GM12878 (cell line): ENCODE results near the gene PLPP7. TPM values are rescaled to one million over a fixed set of nuclear protein-coding genes. Genes with fewer than 3 reads are reported as not detected.

Experiments
- ATAC-seq: fragments of 200-7000 bp; cut with Tn5 transposase; 3 replicates; pipeline ENCODE4 v1.9.1; 2020; ENCODE audit warnings: mild to moderate bottlenecking, moderate library complexity
- BruUV-seq: library from RNA; stranded (reverse); fragments of 400-500 nt; replicated peaks from 2 replicates; lab custom pipeline; 2021; lab: Mats Ljungman, UMichigan
- CTCF ChIA-PET: fragments of 300-600 bp; sonication (Branson Sonifier 250); formaldehyde crosslinking; extraction: SDS; loops from one replicate; lab custom pipeline; 2021; ENCODE audit warnings: inconsistent platforms; lab: Yijun Ruan, JAX
- POLR2A ChIA-PET: fragments of 350-600 bp; formaldehyde crosslinking; extraction: SDS; loops from one replicate; lab custom pipeline; 2021; ENCODE audit warnings: inconsistent platforms; lab: Charles Lee
- RAD21 ChIA-PET: fragments of 300-600 bp; sonication (Branson Sonifier 250); formaldehyde crosslinking; loops from one replicate; lab custom pipeline; 2023; ENCODE audit warnings: antibody characterized with exemption; ENCODE audit not compliant: unreplicated experiment; lab: Charles Lee
- SMC1A ChIA-PET: fragments of 300-600 bp; sonication (Branson Sonifier 250); formaldehyde crosslinking; loops from one replicate; lab custom pipeline; 2023; ENCODE audit not compliant: unreplicated experiment, uncharacterized antibody; lab: Charles Lee
- DNase-seq: peaks from one replicate; pipeline ENCODE4 v3.0.0-alpha.2; 2011; ENCODE audit warnings: low read depth, low spot score
- FAIRE-seq: peaks from 3 replicates; lab custom pipeline; 2011; peaks lifted over from hg19 to GRCh38; lab: Jason Lieb, UNC
- H2AFZ ChIP-seq: 2 replicates; pipeline ENCODE4 v1.6.0; 2011; ENCODE audit warnings: low read depth, low read length, control low read depth; ENCODE audit not compliant: control insufficient read depth
- H3K27ac ChIP-seq: 2 replicates; pipeline ENCODE4 v1.5.1; 2011; ENCODE audit warnings: control low read depth; ENCODE audit not compliant: control insufficient read depth, insufficient read depth
- H3K27me3 ChIP-seq, 2 experiments: replicated peaks in 1 of 2; 2 replicates each; pipeline versions ENCODE4 v1.6.0 to v1.6.1; 2011; ENCODE audit warnings: low read length in 1 of 2; ENCODE audit not compliant: control insufficient read depth in 2 of 2, insufficient read depth in 2 of 2
- H3K36me3 ChIP-seq, 2 experiments: 2 replicates each; pipeline ENCODE4 v1.5.1; 2011; ENCODE audit warnings: low read length in 1 of 2; ENCODE audit not compliant: control insufficient read depth in 2 of 2, insufficient read depth in 2 of 2
- H3K4me1 ChIP-seq: 2 replicates; pipeline ENCODE4 v1.6.1; 2011; ENCODE audit warnings: mild to moderate bottlenecking, low read length, moderate library complexity, mixed read lengths; ENCODE audit not compliant: control insufficient read depth, insufficient read depth
- H3K4me2 ChIP-seq: 2 replicates; pipeline ENCODE4 v1.6.0; 2011; ENCODE audit warnings: control low read depth; ENCODE audit not compliant: control insufficient read depth, insufficient read depth
- H3K4me3 ChIP-seq: fragments of 200-600 bp; sonication (generic); 2 replicates; pipeline ENCODE4 v1.5.1; 2016
- H3K79me2 ChIP-seq: 2 replicates; pipeline ENCODE4 v1.6.0; 2011; ENCODE audit warnings: low read length; ENCODE audit not compliant: control insufficient read depth, insufficient read depth
- H3K9ac ChIP-seq: 2 replicates; pipeline ENCODE4 v1.8.0; 2011; ENCODE audit warnings: low read length, control low read depth, mixed read lengths; ENCODE audit not compliant: control insufficient read depth, insufficient read depth
- H3K9me3 ChIP-seq: replicated peaks from 3 replicates; pipeline ENCODE4 v1.5.1; 2011; ENCODE audit warnings: mild to moderate bottlenecking, low read length; ENCODE audit not compliant: control insufficient read depth, insufficient read depth
- H4K20me1 ChIP-seq: 2 replicates; pipeline ENCODE4 v1.6.0; 2011; ENCODE audit not compliant: control insufficient read depth, insufficient read depth
- BRCA1 ChIP-seq: IDR thresholded peaks from 2 replicates; pipeline ENCODE4 v1.6.1; 2011; ENCODE audit warnings: low read depth, low read length, improper control_type of control experiment
- IRF3 ChIP-seq: fragments of 450-650 bp; IDR thresholded peaks from 2 replicates; pipeline ENCODE4 v1.6.1; 2014; ENCODE audit warnings: mild to moderate bottlenecking
- KDM1A ChIP-seq: fragments of 200-600 bp; sonication (generic); IDR thresholded peaks from 2 replicates; pipeline ENCODE4 v1.6.1; 2016; ENCODE audit warnings: borderline replicate concordance
- MEF2A ChIP-seq: IDR thresholded peaks from 2 replicates; pipeline ENCODE4 v1.6.1; 2011; ENCODE audit warnings: low read depth, mild to moderate bottlenecking, low read length, moderate library complexity; ENCODE audit not compliant: insufficient read depth
- PKNOX1 ChIP-seq: fragments of 450-650 bp; IDR thresholded peaks from 2 replicates; pipeline ENCODE4 v1.6.1; 2016; ENCODE audit warnings: mild to moderate bottlenecking
- TCF7 ChIP-seq: IDR thresholded peaks from 2 replicates; pipeline ENCODE4 v1.6.1; 2014; ENCODE audit warnings: antibody characterized with exemption, borderline replicate concordance
- ZNF384 ChIP-seq: IDR thresholded peaks from 2 replicates; pipeline ENCODE4 v1.6.1; 2012; ENCODE audit warnings: low read depth, mild to moderate bottlenecking, low read length, improper control_type of control experiment, borderline replicate concordance
- WGBS: methylation state at CpG from one replicate; pipeline ENCODE4 v1.1.6; 2016; ENCODE audit warnings: low lambda C conversion rate; ENCODE audit not compliant: insufficient replicate concordance, insufficient coverage; ENCODE audit errors: missing lambda C conversion rate; 5-methylcytosine and 5-hydroxymethylcytosine counted together
- in situ Hi-C: fragments of 300-500 bp; cut with MboI; formaldehyde crosslinking; loops from 9 replicates; pipeline ENCODE4 v1.14.3; 2018; ENCODE audit warnings: mixed read lengths
- intact Hi-C: fragments of 100-400 bp; cut with micrococcal nuclease; formaldehyde crosslinking; loops from one replicate; pipeline ENCODE4 v1.14.2; 2022; ENCODE audit not compliant: unreplicated experiment
- polyA plus RNA-seq, 11 experiments: library from polyadenylated mRNA; depleted of rRNA in 4 of 11; unstranded in 6 of 11; stranded (reverse) in 5 of 11; fragments of >200 nt; fragmentation: Nextera tagmentation in 4 of 11; fragmentation: Illumina TruSeq in 1 of 11; extraction: Ambion mirVana in 4 of 11; extraction: Trizol in 1 of 11; gene quantifications; 1 replicate in 1 of 11; 2 replicates in 10 of 11; pipeline versions ENCODE4 v1.2.1 to v1.2.3, GENCODE V29; 2011 to 2016; ENCODE audit warnings: inconsistent platforms in 2 of 11, missing spikeins in 2 of 11, low read depth in 1 of 11
- total RNA-seq, 4 experiments: library from RNA; depleted of rRNA in 3 of 4; stranded (reverse); fragments of >200 nt in 3 of 4; fragmentation: Illumina TruSeq in 1 of 4; extraction: Trizol in 1 of 4; gene quantifications; 2 replicates each; pipeline versions ENCODE4 v1.2.1 to v1.2.3, GENCODE V29; 2013 to 2021

Gene PLPP7
- total and polyA plus RNA-seq, 10 of the 15 experiments (the other 5 are each of a cell fraction or from before 2014, with no cell fraction given): 0.05 to 1.0 (median 0.40) TPM; not detected in 3

- POLR2A ChIA-PET: interaction anchor here (1.0 kb wide), 1 partner anchor 26 kb away, joined by 3 read pairs; no protein-coding TSS in a partner anchor
- ATAC-seq: no peak
- no peak overlapping the region for H2AFZ ChIP-seq
- H3K9ac ChIP-seq: no peak overlapping the region
- intact Hi-C loops (no loop called here), in situ Hi-C loops (no loop called here)
- peaks cover 5 to 6% of the 10 kb centered on the region in 2 experiments; a peak in 3 of 4 replicates for H3K27me3 ChIP-seq
- H3K4me1 ChIP-seq: 0 out of 2 replicates have a peak, but pooled peaks cover 3% of the 10 kb centered on the region
- no TSS peak for BruUV-seq
- no peak for FAIRE-seq
- H3K27ac ChIP-seq: no peak overlapping the region
- H3K4me3 ChIP-seq: no peak overlapping the region
- DNase-seq: no peak
- WGBS: 36% methylated on average over 4 of the region's 4 CpGs
- RAD21 ChIA-PET: no interaction called here
- peaks cover 1% of the 10 kb centered on the region for H3K79me2 ChIP-seq
- TF ChIP-seq PKNOX1: no peak
- no peak for TF ChIP-seq KDM1A
- no peak for TF ChIP-seq TCF7
- TF ChIP-seq BRCA1: no peak
- H3K4me2 ChIP-seq: no peak overlapping the region
- CTCF ChIA-PET: no interaction called here
- no peaks in the 10 kb centered on the region for H4K20me1 ChIP-seq
- SMC1A ChIA-PET: no interaction called here
- H3K9me3 ChIP-seq: no peaks in the 10 kb centered on the region
- H3K36me3 ChIP-seq: no peaks in the 10 kb centered on the region
Observed at GRCh38 chr9:131282175-131282574, 7.3 kb upstream of the PLPP7 start.

GRCh38 chr9:131282688-131283422 is 6.7 kb upstream of the PLPP7 start:
- Histone ChIP-seq H3K9ac (no peak overlapping the region), H3K9me3 (no peaks in the 10 kb centered on the region), H3K79me2 (no peaks in the 10 kb centered on the region)
- intact Hi-C loops: no loop called here
- DNase-seq (no peak), FAIRE-seq (no peak)
- WGBS: 28% methylated on average over 36 of the region's 61 CpGs
- POLR2A ChIA-PET: no interaction called here
- TF ChIP-seq IRF3 (no peak), MEF2A (no peak), PKNOX1 (no peak), ZNF384 (no peak)
- TF ChIP-seq, all 136 proteins: peak for 0
- H3K27me3 ChIP-seq: peaks cover 5 to 6% of the 10 kb centered on the region in 2 experiments; a peak in 3 of 4 replicates
- in situ Hi-C loops: no loop called here
- H3K4me2 ChIP-seq: no peak overlapping the region
- ChIA-PET SMC1A (no interaction called here), CTCF (no interaction called here), RAD21 (no interaction called here)
- H3K4me1 ChIP-seq: 0 out of 2 replicates have a peak, but pooled peaks cover 3% of the 10 kb centered on the region
- no peak for ATAC-seq
- H2AFZ ChIP-seq: no peak overlapping the region
- H3K36me3 ChIP-seq: no peaks in the 10 kb centered on the region
- H3K27ac ChIP-seq: no peak overlapping the region
- no TSS peak for BruUV-seq
- no peak overlapping the region for H3K4me3 ChIP-seq
- no peaks in the 10 kb centered on the region for H4K20me1 ChIP-seq
